Subcutaneous adipose tissue (tissue), 4 donors: ENCODE data around the gene CTXND1. TPM values are rescaled to one million over a fixed set of nuclear protein-coding genes. Genes with fewer than 3 reads are reported as not detected.

Source experiments
- CTCF ChIP-seq: fragments of 450-650 bp; IDR thresholded peaks from one replicate; pipeline ENCODE4 v1.5.1; 2016; ENCODE audit warnings: low read depth, mild to moderate bottlenecking, control low read depth, antibody characterized with exemption, moderate library complexity
- total RNA-seq, 4 donors: library from RNA; depleted of rRNA; stranded (reverse); fragments of >200 nt; gene quantifications; one replicate each; pipeline ENCODE4 v1.1.0, GENCODE V29; 2016

The CTXND1 gene
- total RNA-seq, 4 donors from 2014 or later, result not detected

GRCh38 chr15:80268101-80268500 lies 16.1 kb upstream of the CTXND1 start:
- no peak for TF ChIP-seq CTCF

DNA sequence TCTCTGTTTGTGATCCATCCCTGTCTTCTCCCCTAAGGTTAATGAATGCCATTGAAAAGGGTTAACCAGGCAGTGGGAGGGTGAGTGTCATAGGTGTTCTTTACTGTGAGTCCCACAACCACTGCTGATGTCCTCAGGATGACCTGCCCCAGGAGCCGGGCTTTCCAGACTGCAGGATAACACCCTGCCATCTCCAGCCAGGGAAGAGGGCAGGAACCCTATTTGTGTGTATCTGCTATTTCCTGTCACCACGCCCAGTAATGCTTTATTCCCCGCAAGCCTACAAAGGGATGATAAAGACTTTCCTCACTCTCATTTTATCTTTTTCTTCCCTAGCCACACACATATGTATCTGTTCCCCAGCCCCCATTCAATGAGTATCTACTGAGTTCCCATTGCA lies 15.6 kb upstream of the CTXND1 start:
- no peak for TF ChIP-seq CTCF

DNA sequence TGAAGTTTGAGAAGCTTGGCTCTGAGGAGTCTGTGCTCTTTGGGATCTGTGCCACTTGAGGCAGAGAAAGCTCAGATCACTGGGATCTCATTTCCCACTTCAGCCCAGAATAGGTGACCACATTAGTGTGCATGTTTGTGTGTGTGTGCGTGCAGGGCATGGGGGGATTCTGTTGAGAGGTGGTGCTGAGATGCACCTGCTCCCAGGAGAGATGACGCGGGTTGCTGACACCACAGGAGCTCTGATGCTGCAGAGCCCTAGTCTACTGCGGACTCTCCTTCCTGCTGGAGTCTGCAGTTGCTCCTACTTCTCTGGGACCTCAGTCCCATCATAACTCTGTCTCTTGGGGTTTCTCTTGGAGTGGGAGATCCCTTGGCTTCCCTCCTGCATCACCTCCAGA lies 14.7 kb upstream of the CTXND1 start:
- no peak for TF ChIP-seq CTCF

GRCh38 chr15:80266113-80266512 lies 14.1 kb upstream of the CTXND1 start:
- no peak for TF ChIP-seq CTCF

DNA sequence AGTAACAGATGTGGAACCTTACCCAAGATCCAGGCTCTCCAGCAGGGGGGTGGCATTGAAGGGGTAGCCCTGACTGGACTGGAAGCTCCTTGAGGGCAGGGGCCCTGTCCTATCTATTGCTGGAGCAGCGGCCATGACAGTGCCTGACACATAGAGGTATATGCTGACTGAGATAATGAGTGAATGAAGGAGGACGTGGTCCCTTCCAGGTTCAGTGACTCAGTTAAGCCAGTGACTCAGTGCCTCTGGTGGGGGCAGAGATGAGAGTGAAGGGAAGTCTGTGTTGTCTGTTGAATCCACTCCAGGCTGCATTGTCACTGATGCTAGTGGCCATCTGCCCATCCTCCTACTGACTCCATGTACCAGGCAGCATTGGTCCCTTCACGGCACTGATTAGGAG lies 13.0 kb upstream of the CTXND1 start:
- TF ChIP-seq CTCF, result no peak

DNA sequence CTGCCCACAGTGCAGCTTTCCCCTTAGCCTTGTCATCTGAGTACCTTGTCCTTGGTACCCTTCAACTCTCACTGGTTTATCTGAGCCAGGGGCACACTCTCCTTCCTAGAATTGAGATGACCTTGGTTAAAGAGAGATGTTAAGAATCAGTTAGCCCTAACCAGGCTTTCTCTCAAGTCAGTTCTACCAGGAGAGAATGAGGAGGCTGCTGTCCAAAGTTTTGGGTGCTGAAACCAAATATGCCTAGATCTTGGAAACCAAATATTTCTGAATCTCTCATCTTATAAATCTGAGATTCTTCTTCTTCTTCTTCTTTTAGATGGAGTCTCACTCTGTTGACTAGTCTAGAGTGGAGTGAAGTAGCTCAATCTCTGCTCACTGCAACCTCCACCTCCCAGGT lies 12.0 kb upstream of the CTXND1 start:
- TF ChIP-seq CTCF, result no peak

- TF ChIP-seq CTCF, result no peak
Observed at GRCh38 chr15:80260551-80260950, 8.5 kb upstream of the CTXND1 start.

DNA sequence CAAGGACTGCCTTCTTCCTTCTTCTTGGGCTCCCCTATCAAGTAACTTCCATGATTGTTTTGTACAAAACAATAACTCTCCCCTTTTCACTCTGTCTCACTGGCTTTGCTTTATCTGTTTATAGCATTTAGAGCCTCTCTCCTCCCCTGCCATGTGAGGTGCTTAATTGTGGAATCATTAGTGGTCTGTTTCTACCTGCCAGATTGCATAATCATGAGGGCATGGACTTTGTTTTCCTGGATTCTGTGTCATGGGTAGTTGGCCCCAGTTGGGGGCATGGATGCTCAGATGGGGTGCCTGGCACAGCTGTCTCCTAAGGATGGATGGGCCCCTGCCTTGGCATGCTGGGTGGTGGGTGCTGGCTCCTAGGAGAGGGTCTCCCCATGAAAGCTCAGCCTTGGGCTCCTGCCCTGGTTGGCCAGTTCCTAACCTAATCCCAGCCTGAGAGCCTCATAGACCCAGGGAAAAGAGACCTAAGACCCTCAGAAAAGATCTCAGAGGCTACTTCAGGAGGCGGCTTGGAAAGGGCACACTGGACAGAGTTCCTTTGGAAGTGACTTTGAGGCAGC lies 8.0 kb upstream of the CTXND1 start:
- TF ChIP-seq CTCF, result no peak
